ENCODE results near the gene UBC. TPM values are rescaled to one million over a fixed set of nuclear protein-coding genes. Genes with fewer than 3 reads are reported as not detected.

UBC gene
- total and polyA plus RNA-seq, 2 experiments from 2014 or later: 1,267 to 1,410 TPM

DNA sequence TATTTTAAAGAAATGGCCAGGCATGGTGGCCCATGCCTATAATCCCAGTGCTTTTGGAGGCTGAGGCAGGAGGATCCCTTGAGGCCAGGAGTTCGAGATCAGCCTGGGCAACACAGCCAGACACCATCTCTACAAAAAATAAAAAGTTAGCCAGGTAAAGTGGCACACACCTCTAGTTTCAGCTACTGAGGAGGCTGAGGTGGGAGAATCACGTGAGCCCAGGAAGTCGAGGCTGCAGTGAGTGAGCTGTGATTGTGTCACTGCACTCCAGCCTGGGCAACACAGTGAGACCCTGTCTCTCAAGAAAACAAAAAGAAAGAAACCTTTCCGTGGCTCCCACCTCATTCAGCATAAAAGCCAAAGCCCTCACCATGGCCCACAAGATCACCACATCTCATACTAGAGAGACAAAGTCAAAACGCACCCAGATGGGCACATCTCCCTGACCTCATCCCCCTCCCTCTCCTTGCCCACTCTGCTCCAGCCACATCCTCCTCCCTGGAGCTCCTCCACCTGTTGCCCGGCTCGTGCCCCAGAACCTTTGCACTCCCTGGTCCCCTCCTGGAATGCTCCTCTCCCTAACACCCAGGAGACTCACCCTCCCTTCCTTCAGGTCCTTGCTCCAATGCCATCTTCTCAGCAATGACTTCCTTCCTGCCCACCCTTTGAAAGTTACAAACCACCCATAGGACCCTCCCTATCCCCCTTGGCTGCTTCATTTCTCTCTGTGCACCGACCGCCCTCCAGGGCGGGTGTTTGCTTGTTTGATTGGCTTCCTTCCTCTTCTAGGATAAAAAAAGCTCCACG, 46.0 kb downstream of the UBC start:
- H3K36me3 ChIP-seq (replicated peaks; ENCODE audit: insufficient read depth, low read depth): no peaks in the 10 kb centered on the region
- H2AFZ ChIP-seq: no peak overlapping the region
- H3K79me2 ChIP-seq: no peaks in the 10 kb centered on the region
- no peaks in the 10 kb centered on the region for H3K27me3 ChIP-seq
- H3K27ac ChIP-seq: no peak overlapping the region
- TF ChIP-seq, protein P1, sequence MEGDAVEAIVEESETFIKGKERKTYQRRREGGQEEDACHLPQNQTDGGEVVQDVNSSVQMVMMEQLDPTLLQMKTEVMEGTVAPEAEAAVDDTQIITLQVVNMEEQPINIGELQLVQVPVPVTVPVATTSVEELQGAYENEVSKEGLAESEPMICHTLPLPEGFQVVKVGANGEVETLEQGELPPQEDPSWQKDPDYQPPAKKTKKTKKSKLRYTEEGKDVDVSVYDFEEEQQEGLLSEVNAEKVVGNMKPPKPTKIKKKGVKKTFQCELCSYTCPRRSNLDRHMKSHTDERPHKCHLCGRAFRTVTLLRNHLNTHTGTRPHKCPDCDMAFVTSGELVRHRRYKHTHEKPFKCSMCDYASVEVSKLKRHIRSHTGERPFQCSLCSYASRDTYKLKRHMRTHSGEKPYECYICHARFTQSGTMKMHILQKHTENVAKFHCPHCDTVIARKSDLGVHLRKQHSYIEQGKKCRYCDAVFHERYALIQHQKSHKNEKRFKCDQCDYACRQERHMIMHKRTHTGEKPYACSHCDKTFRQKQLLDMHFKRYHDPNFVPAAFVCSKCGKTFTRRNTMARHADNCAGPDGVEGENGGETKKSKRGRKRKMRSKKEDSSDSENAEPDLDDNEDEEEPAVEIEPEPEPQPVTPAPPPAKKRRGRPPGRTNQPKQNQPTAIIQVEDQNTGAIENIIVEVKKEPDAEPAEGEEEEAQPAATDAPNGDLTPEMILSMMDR (IDR thresholded peaks at IDR 0.05; ENCODE audit: poor library complexity): no peak
- no peak for TF ChIP-seq EZH2phosphoT487 (IDR thresholded peaks at IDR 0.05; ENCODE audit: low read depth, severe bottlenecking, unreplicated experiment)
- TF ChIP-seq EZH2 (IDR thresholded peaks at IDR 0.05; ENCODE audit: borderline replicate concordance): no peak
- no peaks in the 10 kb centered on the region for H4K20me1 ChIP-seq (ENCODE audit: insufficient read depth, poor library complexity, severe bottlenecking)
- no peak overlapping the region for H3K4me2 ChIP-seq
- DNase-seq (ENCODE audit: low spot score): no peak
- 90% methylated on average over 11 of the region's 11 CpGs for WGBS (ENCODE audit: low lambda C conversion rate, missing lambda C conversion rate)
- H3K9me3 ChIP-seq (ENCODE audit: low read depth): no peaks in the 10 kb centered on the region
- no peak overlapping the region for H3K4me3 ChIP-seq
- H3K9me2 ChIP-seq (replicated peaks; ENCODE audit: insufficient read depth): no peaks in the 10 kb centered on the region
- H3K4me1 ChIP-seq (ENCODE audit: insufficient read depth): peaks cover 4% of the 10 kb centered on the region

DNA sequence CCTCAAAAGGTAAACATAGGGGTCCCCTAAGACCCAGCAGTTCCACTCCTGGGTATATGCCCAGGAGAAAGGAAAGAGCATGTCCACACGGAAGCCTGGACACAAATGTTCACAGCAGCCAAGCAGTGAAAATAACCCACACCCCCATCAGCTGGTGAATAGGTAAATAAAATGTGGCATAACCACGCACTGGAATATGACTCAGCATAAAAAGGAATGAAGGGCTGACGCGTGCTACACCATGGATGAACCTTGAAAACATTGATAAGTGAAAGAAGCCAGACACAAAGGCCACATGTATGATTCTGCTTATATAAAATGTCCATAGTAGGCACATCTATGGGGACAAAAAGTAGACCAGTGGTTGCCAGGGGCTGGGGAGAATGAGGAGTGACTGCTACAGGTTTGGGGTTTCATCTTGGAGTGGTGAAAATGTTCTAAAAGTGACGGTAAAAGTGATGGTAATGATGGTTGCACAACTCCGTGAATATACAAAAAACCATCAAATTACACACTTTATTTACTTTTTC, 47.0 kb downstream of the UBC start:
- TF ChIP-seq EZH2 (IDR thresholded peaks at IDR 0.05; ENCODE audit: borderline replicate concordance): no peak
- no peak for TF ChIP-seq EZH2phosphoT487 (IDR thresholded peaks at IDR 0.05; ENCODE audit: low read depth, severe bottlenecking, unreplicated experiment)
- TF ChIP-seq, protein P1 (IDR thresholded peaks at IDR 0.05; ENCODE audit: poor library complexity): no peak
- peak; percentile 55 for DNase-seq (ENCODE audit: low spot score)

DNA sequence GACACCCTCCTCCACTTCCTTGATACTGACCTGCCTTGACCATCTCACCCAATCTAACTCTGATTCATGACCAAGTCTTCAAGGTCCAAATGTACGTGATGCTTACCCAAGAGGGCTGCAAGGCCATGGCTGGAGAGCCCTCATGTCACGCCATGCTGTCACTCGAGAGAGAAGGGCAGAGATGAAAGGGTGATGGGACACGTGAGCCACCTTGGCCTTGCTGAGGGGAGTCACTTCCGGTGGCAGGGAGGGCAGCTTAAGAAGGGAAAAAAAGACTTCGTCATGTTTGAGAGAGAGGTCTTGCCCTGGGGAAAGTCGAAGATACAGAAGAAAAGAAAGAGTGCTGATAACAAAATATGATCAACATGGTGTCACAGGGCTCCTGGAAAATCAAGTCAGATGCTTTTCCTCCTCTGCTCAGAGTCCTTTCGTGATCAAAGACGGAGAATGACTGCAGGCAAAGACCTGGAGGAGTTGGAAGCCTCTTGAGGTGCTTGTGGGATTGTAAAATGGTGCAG, 47.5 kb downstream of the UBC start:
- Histone ChIP-seq H4K20me1 (ENCODE audit: insufficient read depth, poor library complexity, severe bottlenecking) (no peaks in the 10 kb centered on the region), H3K27me3 (no peaks in the 10 kb centered on the region), H3K4me1 (ENCODE audit: insufficient read depth) (peaks cover 8% of the 10 kb centered on the region), H3K79me2 (peaks cover 5% of the 10 kb centered on the region), H3K36me3 (replicated peaks; ENCODE audit: insufficient read depth, low read depth) (no peaks in the 10 kb centered on the region), H3K9me3 (ENCODE audit: low read depth) (no peaks in the 10 kb centered on the region), H3K4me3 (no peak overlapping the region), H3K9me2 (replicated peaks; ENCODE audit: insufficient read depth) (no peaks in the 10 kb centered on the region), H3K4me2 (no peak overlapping the region), H2AFZ (no peak overlapping the region), H3K27ac (no peak overlapping the region)
- WGBS (ENCODE audit: low lambda C conversion rate, missing lambda C conversion rate): 96% methylated on average over 9 of the region's 9 CpGs
- no peak for TF ChIP-seq EZH2phosphoT487 (IDR thresholded peaks at IDR 0.05; ENCODE audit: low read depth, severe bottlenecking, unreplicated experiment)
- TF ChIP-seq, protein P1 (IDR thresholded peaks at IDR 0.05; ENCODE audit: poor library complexity): no peak
- TF ChIP-seq EZH2 (IDR thresholded peaks at IDR 0.05; ENCODE audit: borderline replicate concordance): no peak
- DNase-seq (ENCODE audit: low spot score): no peak

More for the DNA sequence above, 47.0 kb downstream of the UBC start:
- WGBS (ENCODE audit: low lambda C conversion rate, missing lambda C conversion rate): 69% methylated on average over 6 of the region's 6 CpGs
- Histone ChIP-seq H2AFZ (no peak overlapping the region), H4K20me1 (ENCODE audit: insufficient read depth, poor library complexity, severe bottlenecking) (no peaks in the 10 kb centered on the region), H3K4me3 (no peak overlapping the region), H3K27me3 (no peaks in the 10 kb centered on the region), H3K9me2 (replicated peaks; ENCODE audit: insufficient read depth) (no peaks in the 10 kb centered on the region), H3K27ac (no peak overlapping the region), H3K36me3 (replicated peaks; ENCODE audit: insufficient read depth, low read depth) (no peaks in the 10 kb centered on the region), H3K4me2 (no peak overlapping the region), H3K9me3 (ENCODE audit: low read depth) (no peaks in the 10 kb centered on the region), H3K79me2 (no peaks in the 10 kb centered on the region), H3K4me1 (ENCODE audit: insufficient read depth) (peaks cover 4% of the 10 kb centered on the region)

Data from hepatocyte (in vitro differentiated cells).